Suppressor macrophage (primary cell): ENCODE data around the gene ITIH4.

ENCODE experiments used
- DNase-seq, 4 experiments: peaks; one replicate each; pipeline ENCODE4 v3.0.0-alpha.2; 2020 to 2022

The ITIH4 gene

DNA sequence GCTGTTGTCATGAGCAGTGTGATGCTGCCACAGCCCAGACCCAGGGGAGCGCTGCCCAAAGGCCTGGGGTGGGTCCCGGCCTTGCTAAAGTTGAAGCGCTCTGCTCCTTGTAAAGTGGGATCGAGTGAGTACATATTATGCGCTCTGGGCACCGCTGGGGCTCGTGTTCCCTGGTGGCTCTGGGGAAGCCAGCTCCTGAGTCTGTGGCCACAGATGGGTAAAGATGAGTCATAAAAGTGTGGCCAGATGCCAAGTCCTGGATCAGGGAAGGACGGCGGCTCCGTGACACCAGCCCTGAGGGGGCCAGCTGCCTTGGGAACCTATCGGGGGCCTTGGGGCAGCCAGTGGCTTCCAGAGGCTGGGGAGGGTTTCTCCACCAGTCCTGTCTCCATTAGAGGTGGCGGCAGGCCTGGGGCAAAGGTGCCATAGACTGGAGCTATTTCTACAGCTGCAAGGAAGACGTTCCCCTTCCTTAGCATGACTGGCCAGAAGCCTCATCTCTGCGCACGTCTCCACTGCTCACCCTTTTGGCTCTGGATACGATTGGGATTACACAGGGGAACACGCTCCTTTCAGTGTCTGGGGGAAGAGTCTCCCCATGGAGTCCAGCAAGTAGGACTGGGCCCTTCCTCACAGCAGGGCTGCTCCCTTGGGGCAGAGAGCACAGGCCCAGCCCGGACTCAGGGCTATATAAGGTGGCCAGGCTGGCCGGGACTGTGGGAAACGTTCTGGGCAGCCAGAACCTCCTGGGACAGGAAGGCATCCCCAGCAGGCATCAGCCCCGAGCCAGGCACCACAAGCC is 1.2 kb upstream of the ITIH4 start:
- DNase-seq: peak; percentile 62 to 66 (median 64)

DNA sequence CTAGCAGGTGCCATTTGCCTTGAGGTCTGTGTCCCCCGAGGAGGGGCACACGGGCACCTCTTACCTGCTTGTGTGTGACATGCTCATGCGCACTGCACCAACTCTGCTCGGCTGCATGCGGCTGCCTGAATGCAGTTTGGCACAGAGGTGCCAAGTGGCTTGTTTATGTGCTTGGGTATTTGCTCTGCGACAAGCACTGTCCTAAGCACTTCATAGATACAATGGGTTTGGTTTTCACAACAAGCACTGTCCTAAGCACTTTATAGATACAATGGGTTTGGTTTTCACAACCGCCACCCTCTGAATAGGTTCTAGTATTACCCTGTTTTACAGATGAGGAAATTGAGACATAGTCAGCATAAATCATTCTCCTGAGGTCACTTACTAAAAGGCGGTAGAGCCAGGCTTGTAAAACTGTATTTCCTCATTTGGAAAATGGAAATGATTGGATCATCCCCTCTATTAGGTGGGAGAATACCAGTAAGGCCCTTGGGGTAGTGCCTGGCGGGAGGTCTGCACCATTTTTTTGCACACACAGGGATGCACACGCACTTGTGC is 487 bp downstream of the ITIH4 start:
- DNase-seq: peak in 2 of 4 experiments; percentile 31 to 42

DNA sequence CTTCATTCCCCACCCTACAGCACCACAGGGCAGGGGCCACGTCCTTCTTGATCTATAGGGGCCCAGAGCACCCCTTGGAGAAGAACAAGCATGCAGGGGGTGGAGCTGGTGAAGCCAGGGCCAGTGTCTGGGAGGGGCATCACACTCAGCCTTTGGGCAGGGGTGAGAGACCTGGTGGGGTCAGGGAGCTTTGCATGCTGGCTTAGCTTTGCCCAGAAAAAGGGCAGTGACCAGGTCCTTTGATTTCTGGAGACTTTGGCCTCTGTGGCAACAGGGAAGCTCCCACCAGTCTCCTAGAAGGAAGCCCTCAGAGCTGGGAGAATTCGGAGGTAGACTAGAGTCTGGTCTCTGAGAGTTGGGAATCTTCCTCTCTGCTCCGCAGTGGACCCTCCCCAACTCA is 990 bp downstream of the ITIH4 start:
- no peak for DNase-seq

DNA sequence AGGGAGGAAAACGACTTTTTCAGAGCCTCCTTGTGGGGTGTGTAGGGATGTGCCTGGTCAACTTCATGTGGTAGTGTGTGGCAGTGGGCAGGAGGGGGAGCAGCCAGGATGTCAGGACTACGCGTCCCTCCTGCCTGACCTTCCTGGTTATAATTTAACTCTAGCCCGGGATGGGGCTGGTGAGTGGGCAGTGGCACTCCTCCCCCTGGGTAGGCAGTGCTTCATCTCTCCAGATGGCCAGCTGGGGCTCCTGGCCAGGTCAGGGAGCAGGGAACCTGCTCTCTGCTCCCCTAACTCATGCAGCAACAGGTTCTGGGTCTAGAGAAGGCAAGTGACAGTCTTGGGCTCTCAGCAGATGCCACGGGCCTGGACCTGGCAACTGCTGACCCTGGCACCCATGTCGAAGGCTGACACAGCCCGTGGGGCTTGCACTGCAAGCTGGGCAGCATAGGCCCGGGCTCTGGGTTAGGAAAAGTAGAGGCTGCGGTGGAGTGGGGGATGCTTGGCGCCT is 2.6 kb downstream of the ITIH4 start:
- no peak for DNase-seq

DNA sequence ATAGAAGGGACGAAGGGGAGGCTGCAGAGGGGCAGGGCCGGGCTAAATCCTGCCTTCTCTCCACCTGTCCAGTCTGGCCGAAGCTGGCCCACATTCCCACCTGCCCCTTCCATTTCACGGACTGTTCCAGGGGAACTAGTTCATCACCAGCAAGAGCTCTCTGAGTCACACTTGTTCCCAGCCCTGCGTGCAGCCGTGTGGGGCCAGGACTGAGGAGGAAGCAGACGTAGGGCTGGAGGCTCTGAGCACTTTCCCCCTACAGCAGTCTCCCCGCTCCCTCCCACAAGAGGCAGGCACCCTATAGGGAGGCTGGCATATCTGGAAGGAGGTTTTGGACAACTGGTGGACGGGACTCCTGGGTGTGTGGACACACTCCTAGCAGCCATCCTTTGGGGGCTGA is 3.0 kb downstream of the ITIH4 start:
- DNase-seq: peak; percentile 37 to 69 (median 52)

DNA sequence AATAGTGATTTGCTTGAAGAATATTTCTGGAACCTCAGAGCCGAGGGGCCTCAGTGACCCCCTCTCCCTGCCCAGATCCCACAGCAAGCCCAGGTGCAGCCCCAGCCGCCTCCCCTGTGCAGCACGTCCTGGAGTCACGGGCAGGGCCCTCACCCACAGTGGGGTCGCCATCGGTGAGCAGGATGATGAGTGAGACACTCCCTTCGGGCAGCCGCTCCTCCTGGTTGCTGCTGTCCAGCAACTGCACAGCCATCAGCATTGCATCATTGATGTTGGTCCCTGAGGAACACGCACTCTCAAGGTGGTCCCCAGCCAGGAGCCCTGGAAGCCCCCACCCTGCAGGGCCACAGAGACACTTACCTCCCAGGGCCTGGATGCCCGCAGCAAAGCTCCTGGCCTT is 6.4 kb downstream of the ITIH4 start:
- no peak for DNase-seq

DNA sequence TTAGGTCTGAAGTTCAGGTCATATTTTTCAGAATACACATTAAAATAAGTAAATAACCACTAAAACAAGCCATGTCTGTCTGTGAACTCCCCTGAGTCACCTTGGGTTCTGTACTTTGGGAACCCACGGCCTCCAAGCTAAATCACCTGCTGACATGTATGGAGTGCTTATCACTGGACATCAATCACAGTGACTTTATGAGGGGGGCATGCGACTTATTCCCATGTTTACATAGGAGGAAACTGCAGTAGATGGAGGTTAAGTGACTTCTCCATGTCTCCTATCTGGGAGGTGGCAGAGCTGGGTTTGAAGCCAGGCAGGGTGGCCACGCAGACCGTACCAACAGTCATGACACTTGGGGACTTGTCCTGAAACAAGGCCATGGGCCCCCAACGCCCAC is 8.1 kb downstream of the ITIH4 start:
- DNase-seq: no peak

DNA sequence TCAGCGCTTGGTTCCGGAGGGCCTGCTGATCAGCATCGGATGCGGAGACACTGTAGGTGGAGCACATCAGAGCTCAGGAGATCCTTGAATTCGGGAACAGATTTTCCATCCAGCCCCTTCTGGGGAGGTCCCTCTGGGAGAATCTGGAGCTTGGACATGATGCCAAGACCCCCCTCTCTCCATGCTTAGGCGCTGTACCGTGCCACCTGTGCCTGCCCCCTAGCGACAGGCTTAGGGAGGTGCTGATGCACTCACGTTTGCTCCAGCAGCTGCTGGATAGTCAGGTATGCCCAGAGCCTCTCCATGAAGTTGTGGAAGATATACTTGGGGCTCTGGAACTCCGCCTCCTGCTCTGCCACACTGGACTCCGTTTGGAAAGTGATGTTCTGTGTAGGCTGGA is 9.7 kb downstream of the ITIH4 start:
- DNase-seq: peak in 3 of 4 experiments; percentile 29 to 53 (median 37)

DNA sequence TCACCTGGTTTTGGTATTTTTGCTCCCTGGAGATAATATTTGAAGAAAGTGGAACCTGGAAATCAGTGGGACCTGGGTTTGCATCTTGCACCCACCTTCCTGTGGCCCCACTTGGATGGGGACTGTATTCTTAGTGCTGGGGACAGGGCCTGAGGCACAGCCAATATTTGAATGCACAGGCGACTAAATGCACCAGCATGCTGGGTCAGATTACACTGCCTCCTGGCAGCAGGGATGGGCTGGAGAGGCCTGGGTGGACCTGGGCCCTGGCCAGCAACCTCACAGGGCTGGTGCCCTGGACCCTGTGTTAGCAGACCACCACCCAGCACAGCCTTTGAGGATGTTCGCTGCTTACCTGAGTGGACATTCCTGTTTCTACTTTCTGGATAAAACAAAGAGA is 10.5 kb downstream of the ITIH4 start:
- DNase-seq: no peak

DNA sequence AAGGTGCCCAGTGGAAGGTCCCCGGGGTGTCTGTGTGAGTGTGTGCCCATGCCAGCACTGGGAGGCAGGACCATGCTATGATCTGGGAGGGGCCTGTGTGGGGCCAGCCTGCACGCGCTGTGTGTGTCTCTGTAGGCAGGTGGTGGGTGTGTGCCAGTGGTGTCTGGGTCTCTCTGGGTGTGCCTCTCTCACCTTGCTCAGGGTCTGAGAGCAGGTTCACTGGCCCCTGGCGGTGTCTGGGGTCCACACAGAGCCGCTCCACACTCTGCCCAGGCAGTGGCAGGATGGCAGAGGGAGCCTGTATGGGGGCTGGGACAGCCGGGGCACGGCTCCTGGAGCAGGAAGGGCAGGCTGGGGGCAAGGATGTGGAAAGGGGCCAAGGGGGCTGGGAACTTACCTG is 12.6 kb downstream of the ITIH4 start:
- no peak for DNase-seq

DNA sequence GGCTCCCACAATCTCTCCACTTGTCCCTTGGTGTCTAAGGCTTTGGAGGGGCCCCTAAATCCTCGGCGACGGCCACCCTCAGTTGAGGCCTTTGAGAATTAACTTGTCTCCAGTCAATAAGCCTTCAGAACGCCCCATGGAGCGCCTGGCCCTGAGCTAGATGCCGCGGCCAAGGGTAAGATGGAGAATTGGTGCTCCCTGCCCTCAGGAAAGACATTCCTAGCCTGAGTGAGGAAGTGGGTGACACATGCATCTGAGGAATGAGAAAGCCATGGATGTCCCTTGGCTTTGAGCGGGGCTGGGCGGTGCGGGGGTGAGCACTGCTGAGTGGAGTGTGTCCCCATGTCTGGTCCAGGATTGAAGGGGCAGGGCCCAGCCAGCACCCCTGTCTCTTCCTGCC is 13.3 kb downstream of the ITIH4 start:
- no peak for DNase-seq

DNA sequence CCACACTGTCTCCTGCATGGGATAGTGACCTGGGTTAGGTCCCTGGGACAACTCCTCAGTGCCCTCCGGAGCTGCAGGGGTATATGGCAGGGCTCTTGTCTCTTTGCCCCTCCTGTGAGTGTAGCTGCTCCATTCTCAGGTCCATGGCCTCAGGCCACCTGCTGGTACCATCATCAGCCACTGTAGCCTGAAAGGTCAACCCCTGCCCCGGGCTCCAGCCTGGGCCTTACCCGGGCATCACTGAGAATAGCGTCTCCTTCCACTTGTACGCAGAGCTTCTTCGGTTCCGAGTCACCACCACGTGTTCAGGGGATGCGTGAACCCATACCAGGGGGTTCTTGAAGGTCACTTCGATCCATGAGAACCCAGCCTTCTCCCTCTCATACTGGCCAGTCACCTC is 13.8 kb downstream of the ITIH4 start:
- no peak for DNase-seq

DNA sequence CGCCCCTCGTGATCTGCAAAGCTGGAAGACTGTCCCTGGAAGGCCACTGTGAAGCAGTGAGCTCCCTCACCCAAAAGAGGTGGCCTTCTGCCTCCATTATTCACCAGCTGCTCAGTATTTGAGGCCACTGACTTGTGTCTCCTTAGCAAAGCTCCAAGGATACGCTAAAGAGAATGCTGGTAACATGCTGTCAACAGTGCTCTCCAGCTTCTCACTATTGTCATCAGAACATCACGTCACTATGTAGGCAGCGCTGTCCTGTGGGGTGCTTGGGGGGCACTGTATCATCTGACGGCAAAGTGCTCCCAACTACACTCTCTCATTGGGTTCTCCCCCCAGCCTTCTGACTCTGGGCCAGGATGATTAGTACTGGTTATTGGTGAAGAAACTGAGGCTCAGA is 14.3 kb downstream of the ITIH4 start:
- no peak for DNase-seq

DNA sequence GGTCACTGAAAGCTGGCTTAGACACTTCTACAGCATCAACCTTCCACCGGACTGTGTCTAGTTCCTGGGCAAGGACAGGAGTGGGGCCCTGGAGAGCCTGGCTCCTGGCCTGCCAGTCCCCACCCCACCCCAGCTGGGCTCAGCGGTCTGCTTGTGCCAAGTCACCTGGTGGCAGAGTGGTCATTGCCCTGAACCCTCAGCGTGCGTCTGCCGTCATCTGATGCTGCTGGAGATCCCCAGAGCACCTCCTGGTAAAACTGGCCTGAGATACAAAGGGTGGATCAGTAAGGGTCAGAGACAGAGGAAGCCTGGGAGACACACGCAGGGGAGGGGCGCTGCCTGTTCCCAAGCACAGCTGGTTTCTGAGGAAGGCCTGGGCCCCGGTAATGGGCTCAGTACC is 16.7 kb downstream of the ITIH4 start:
- DNase-seq: no peak

DNA sequence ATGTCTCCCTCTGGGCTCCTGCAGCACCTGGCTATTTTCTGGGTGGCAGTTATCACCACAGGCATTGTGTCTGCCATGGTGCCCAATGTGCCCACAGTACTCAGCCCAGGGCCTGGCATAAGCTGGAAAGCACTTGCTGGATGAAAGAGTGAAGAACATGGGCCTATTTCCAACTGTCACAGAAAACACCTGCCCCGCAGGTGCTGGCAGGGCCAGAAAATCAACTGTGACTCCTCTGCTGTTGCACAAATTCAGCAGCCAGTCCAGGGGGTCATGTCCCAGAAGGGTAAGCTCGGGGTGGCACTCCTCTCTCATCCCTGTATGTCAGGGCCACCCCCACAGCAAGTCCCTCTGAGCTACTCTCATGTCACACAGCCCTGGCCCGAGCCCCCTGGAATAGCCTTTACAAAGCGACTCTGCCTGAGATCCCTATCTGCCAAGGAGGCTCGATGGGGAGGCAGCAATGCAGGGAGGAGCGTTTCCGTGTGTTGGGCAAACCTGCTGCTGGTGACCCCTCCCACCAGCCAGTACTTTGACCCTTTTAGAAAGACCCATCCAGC is 18.9 kb downstream of the ITIH4 start:
- DNase-seq: no peak

DNA sequence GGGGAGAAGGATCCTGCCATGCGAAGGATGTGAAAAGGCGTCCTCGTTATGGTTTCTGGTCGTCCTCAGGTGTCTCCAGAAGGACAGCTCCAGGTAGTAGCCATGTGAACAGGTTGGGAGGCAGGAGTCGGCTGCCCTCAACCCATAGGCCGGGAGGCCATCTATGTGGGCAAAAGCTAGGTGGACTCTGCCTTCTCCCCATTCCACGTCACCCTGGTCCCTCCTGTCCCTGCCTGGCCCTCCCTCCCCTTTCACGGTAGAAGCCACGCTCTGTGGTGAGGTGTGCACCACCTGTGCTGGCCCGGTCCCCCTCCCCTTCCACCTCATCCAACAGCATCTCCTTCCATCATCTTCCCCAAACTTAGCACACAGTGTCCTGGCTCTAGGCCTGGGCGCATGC is 19.5 kb downstream of the ITIH4 start:
- no peak for DNase-seq

DNA sequence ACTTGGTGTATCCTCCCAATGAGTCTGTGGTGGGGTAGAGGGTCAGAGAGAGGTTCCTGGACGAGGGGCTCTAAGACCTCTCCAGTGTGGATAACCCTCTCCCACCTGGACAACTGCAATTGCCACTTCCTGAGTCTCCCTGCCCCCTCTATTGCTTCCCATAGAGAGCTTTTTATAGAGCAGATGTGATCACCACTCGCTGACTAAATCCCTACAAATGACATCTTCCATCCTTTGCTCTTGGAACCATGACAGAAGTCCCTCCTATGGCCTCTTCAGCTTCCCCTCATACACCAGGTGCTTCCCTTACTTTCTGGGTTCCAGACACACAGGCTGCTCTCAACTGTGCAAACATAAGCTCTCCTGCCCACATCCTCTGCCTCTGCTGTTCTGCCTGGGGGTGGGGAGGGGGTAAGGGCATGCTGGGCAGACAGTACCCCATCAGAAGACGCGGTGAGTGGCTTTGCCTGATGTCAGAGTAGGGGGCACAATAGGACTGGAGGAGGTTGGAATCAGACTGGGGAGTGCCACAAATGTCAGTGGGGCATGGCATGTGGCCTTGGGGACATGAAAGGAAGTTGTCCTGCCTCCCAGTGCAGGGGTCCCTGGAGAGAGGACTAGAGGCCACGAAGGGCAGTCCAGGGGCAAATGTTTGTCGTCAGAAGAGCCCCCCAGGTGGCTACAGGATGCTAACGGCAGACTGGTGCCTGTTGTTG is 20.7 kb downstream of the ITIH4 start:
- no peak for DNase-seq

DNA sequence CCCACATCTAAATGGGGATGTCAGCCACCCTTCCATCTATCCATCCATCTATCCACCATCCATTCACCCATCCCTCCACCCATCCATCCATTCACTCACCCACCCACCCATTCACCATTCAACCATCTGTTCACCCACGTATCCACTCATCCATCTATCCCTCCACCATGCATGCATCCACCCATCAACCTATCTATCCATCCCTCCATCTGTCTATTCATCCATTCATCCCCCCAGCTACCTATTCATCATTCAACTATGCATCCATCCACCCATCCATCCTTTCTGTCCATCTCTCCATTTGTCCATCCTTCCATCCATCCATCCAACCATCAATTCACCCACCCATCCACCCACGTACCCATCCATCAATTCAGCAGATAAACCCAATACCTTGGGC is 21.3 kb downstream of the ITIH4 start:
- DNase-seq: no peak

DNA sequence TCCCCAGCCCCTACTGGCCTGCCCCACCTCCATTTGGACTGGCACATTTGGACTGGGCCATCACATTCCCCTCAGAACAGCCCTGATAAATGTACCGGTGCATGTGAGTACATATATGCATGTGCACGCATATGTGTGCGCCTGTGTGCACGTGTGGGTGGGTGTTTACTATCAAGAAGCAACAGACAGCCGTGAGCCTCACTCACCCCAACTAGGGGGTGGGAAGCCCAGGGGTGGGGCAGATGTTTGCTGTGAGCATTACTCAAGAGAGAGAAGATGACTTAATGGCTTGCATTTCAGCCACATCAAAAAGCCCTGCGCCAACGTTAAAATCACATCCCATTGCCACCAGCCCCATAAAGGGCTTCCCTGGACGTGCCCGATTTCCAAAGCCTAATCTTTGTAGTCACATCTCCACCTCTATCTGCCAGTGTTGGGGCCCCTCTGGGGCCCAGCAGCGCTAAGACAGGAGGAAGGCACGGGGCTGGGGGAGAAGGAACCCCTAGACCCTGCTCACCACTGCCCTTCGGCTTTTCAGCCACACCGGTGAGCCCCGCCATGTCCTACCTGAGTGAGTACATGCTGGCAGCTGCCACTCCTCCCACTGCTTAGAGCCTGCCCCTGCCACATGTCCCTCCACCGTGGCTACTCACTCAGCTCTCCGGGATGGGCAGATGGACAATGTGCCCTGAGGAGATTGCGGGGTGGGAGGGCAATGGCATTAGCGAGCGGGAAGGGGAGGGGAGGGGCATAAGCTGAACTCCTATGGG is 25.0 kb downstream of the ITIH4 start:
- DNase-seq: no peak

DNA sequence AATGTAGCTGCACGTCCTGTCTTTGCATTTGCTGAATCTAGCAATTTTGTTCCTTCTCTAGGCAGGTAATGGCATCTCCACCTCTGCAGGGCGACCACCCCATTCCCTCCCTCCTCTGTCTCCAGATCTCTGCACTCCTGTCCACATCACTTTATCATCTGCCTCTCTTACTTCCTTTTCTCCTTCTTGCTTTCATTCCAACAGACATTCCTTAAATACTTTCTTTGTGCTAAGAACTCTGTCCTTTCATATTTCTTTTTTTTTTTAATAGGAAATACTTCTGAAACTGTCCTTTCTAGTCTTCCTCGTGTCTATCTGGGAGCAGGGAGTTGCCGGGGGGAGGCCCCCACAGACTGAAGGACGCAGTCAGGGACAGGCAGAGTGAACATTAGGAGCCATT is 28.6 kb downstream of the ITIH4 start:
- no peak for DNase-seq

DNA sequence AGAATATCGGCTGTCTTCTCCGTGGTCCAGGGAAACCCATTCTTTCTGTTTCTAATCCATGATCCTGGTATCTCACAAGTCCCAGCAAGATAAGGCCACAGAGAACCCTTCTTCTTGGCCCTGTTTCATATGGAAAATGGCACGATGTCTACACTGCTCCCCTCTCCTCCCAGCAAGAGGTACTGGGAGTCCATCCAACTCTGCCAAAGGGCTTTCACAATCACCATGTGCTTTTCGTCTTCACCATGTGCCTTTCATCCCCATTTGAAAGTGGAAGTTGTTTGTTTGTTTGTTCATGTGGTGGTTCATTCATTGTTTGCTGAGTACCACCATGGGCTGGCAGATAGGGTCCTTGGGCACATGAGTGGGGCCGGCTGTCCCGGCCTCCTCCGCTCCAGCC is 30.4 kb downstream of the ITIH4 start:
- DNase-seq: no peak

DNA sequence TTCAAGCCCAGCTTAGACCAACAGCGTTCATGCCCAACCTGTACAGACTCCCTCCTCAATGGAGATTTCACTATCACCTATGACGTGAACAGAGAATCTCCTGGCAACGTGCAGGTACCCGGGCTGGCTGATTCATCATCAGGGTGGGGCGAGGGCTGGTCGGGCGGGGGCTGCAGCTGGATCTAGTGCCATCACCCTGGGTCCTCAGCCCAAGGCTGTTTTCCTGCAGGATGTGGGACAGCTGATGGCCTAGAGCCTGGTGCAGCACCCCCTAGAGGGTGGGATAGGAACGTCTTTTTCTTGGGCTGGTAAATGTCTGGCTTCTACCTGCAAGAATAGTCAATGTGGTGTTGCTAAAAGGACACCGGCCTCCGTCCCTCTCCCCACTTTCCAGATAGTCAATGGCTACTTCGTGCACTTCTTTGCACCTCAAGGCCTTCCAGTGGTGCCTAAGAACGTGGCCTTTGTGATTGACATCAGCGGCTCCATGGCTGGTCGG is 31.4 kb downstream of the ITIH4 start:
- DNase-seq: peak; percentile 45 to 62 (median 54)
